ENCODE measurements around the gene C2orf49. TPM values are rescaled to one million over a fixed set of nuclear protein-coding genes. Genes with fewer than 3 reads are reported as not detected.
A peak's percentile ranks its signal among the peaks of the same experiment; 100 is the strongest.

The C2orf49 gene
- total RNA-seq (2014; rRNA removed; shearing (Covaris generic)): 19.2 and 22.0 TPM in 2 replicates

DNA sequence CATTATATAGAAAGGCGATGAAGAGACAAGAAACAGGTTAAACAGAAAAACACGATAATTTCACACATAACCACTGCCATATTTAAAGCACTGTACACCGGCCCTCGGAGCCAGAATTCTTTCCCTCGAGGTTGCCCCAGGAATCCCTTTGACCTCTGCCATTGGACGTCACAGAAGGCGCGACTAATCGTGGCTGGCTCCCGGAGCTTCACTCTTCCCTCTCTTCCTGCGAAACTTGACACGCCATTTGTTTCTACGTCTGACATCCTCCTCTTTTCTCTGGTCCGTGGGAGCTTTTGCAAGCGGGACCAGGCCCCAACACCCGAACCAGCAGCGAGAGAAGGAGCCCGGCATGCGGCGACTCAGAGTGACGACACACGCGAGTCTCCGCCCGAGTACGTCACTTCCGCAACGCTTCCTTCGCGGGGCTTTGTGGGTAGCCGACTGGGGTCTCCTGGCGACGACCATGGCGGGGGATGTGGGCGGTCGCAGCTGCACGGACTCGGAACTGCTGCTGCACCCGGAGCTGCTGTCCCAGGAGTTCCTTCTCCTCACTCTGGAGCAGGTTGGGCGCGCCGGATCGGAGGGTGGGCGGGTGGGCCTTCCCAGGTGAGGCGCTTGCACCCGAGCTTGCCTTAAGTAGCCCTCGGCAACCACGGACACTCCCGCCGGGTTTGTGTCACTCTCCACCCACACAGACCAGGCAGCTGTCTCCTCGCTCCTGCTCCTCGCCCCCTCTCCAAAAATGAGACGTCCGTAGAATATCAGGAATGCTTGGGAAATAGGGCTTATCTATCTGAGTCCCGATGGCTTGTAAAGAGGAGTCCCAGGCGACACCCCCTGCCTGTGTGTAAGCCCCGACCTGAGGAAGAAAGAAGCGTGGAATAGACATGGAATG, at the start of gene C2orf49:
Gene C2orf49 (plus strand): TSS at position 419 of the 898 bp plus-strand sequence. CDS start 48 bp downstream, at position 467.
- peak; percentile 83 for DNase-seq (ENCODE audit: low read depth)

DNA sequence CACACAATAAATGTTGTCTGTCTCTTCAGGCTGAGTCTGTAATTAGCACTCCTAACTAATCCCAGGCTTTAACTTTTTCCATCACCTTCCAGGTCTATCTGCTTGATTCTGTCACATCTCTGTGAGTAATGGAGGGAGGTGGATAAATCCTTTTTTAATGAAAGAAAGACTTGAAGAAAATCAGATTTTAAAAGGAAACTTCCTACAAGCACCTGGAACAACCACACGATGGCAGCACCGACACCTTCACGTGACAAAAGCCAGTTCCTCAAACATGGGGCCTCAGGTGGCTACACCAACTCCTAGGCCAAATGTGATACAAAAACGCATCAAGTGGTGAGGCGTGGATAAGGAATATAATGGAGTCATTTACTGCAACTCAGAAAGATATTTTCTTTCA, 49.6 kb upstream of the C2orf49 start:
- DNase-seq (ENCODE audit: low read depth): peak; percentile 32

GRCh38 chr2:105288133-105288532, 49.2 kb upstream of the C2orf49 start:
- no peak for DNase-seq (ENCODE audit: low read depth)

DNA sequence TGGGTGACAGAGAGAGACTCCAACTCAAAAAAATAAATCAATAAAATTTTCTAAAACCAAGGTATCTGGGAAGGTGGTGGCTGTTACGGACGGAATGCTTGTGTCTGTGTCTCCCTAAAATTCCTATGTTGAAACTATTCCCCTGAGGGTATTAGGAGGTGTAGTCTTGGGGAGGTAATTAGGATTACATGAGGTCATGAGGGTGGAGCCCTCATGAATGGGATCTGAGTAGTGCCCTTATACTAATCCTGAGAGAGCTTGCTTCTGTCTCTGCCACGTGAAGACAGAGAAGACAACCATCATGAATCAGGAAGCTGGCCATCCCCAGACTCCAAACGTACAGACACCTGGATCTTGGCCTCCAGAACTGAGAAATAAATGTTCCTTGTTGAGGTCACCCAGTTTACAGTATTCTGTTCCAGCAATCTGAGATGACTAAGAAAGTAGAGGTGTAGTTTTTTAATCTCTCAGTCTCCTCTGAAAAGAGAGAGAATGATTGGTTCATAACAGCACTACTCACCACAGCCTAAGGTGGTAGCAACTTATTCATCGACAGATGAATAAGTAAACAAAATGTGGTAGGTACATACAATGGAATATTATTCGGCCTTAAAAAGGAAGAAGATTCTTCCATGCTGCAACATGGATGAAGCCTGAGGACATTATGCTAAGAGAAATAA, 46.2 kb upstream of the C2orf49 start:
- peak; percentile 1 for DNase-seq (ENCODE audit: low read depth)

GRCh38 chr2:105291981-105292380, 45.4 kb upstream of the C2orf49 start:
- no peak for DNase-seq (ENCODE audit: low read depth)

GRCh38 chr2:105294046-105294445, 43.3 kb upstream of the C2orf49 start:
- no peak for DNase-seq (ENCODE audit: low read depth)

DNA sequence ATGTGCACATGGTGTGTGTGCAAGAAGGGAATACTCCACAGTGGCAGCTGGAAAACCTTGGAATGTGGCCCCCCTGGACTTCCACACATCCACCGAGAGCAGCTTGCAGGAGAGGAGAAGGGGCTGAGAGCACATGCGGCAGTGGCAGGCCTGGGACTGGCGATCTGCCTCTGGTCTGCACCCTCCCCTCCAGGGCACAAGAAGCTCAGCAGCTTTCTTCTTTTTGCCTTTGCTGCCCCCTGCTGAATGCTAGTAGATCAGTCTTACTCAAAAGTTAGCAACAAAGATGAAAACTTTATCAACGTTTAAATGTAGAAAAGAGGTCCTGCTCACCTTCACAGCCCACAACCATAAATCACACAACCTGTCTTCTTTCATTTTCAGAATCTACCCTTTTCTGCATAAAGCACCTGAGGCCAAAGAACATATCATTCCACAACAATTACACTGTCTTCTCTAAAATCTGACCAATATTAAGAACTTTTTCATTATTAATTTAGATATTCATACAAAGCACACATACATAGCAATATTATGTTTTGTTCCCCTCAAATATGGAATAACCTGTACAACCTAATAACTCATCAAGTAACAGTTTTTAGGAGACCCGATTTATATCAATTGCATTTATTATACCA, 42.4 kb upstream of the C2orf49 start:
- peak; percentile 59 for DNase-seq (ENCODE audit: low read depth)

GRCh38 chr2:105296017-105296611, 41.2 kb upstream of the C2orf49 start:
- DNase-seq (ENCODE audit: low read depth): no peak

DNA sequence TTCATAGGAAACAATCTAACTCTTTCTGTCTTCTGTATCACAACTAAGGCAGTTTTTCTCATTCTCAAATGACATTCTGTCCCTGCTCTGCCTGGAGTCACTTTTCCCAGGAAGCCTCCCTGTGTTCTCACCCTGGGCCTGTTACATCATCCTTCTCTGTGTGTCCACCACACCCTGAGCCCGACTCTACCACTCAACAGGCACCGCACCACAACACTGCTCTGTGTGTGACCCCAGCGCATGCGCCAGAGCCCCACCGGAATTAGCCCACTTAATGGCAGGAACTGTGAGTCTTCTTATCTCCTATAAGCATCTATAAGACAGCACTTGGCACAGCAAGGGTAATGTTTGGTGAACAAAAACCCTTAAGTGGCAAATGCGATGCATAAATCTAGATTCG, 40.1 kb upstream of the C2orf49 start:
- DNase-seq (ENCODE audit: low read depth): no peak

DNA sequence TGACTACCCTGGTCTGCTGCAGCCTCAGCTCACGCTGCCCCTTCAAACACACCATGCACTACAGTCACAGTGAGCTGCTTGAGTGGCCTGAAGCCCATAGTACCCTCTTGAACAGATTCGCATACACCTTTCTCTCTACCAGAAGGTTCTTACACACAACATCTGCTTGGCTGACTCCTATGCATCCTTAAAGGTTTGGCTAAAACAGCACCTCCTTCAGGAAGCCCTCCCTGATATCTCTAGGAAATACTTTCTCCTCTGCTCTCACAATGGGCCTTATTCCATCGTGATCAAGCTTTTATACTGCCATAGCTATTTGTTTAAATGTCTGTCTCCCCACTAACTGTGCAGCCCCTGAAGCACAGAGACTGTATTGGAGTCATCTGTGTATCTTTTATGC, 39.3 kb upstream of the C2orf49 start:
- no peak for DNase-seq (ENCODE audit: low read depth)

- DNase-seq (ENCODE audit: low read depth): no peak
Observed at GRCh38 chr2:105299290-105299689, 38.0 kb upstream of the C2orf49 start.

DNA sequence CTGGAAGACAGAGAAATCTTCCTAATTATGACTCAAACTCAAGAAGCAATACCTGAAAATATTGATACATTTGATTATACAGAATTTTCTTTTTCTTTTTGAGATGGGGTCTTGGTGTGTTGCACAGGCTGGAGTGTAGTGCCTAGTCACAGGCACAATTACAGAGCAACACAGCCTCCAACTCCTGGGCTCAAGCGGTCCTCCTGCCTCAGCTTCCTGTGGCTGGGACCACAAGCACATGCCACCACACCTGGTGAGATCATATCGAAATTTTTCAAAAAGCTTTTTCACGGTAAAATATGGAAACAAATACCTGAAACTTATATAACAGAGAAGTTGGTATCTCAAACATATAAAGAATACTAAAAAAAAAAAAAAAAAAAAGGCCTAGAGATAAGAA, 35.7 kb upstream of the C2orf49 start:
- DNase-seq (ENCODE audit: low read depth): no peak

- no peak for DNase-seq (ENCODE audit: low read depth)
Observed at GRCh38 chr2:105307146-105307545, 30.2 kb upstream of the C2orf49 start.

DNA sequence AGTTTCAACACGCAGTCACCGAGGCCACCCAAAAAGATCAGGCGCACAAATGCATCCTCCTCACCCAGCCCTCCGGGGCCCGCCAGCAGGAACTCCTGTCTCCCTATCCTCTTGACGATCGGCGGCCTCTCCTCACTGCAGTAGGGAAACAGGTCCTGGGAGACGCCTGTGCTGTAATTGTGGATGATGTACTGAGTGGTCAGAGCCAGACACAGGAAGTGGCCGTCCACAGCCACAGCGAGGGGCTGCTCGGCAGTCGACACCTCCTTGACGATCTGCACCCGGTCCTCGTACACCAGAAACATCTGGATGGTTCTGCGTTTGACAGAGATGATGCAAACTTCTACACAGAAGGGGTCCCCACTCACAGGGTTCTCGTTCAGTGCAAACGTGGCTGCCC, 29.8 kb upstream of the C2orf49 start:
- no peak for DNase-seq (ENCODE audit: low read depth)

GRCh38 chr2:105307962-105308361, 29.4 kb upstream of the C2orf49 start:
- DNase-seq (ENCODE audit: low read depth): no peak

- no peak for DNase-seq (ENCODE audit: low read depth)
Observed at GRCh38 chr2:105308382-105309146, 28.8 kb upstream of the C2orf49 start.

DNA sequence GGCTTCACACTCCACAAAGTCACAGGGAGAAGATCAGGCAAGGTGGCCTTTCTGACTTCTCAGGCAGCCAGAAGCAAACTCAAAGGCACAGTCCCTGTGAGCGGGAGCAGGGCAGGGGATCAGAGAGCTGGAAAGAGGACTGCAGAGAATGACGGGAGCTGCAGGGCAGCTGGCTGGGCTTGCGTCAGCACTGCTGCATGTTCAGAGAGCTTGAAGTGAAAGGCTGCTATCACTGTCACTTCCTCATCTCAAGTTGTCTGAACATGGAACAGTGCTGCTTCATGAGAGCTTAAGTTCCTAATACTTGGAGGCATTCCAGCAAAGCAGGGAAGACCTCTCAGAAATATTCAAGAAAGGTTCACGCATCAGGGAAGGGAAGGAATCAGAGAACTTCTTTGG, 28.2 kb upstream of the C2orf49 start:
- no peak for DNase-seq (ENCODE audit: low read depth)

DNA sequence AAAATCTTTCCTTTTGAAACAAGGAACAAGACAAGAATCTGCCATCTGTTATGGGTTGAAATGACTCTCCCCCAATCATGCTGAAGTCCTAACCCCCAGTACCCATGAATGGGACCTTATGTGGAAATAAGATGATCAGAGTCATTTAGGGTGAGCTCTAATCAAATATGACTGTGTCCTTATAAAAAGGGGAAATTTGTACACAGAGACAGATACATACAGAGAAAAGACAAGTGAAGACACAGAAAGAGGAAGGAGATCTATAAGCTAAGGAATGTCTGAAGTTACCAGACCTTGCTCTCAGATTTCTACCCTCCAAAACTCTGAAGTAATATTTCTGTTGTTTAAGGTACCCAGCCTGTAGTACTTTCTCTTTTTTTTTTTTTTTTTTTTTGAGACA, 23.5 kb upstream of the C2orf49 start:
- no peak for DNase-seq (ENCODE audit: low read depth)

DNA sequence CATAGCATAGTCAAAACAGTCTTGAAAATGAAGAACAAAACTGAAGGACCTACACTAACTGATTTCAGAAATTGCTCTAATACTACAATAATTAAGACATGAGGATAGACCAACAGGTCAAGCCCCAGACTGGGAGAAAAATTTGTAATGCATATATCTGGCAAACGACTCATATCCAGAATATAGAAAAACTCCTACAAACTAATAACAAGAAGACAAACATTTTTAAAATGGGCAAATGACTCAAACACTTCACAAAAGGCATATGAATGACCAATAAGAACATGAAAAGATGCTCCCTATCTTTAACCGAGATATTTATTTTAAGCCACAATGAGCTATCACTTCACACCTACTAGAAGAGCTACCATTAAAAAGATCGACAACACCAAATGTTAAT, 22.0 kb upstream of the C2orf49 start:
- DNase-seq (ENCODE audit: low read depth): no peak

DNA sequence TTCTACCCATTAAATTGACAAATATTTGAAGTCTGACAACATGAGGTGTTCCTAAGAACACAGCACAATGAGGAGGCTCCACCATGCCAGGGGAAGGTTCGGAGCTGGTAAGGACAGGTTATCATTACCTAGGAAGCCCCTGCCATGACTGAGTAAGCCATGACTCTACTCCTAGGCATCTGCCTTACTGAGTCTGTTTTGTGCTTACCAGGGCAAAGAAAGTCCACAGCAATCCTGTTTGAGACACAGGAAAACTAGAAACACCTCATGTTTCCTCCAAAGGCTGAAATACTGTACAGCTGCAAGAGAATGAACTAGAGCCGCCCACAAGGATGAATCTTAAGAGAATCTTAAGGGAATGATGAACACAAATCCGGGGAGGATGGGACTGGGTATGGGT, 19.4 kb upstream of the C2orf49 start:
- DNase-seq (ENCODE audit: low read depth): no peak

GRCh38 chr2:105320651-105321215, 16.6 kb upstream of the C2orf49 start:
- peak; percentile 27 for DNase-seq (ENCODE audit: low read depth)
